HEK293 (cell line): Measurements from ENCODE around the gene MAP3K4.

ENCODE experiments used
- BCL11A ChIP-seq: fragments of 450-650 bp; formaldehyde crosslinking; IDR thresholded peaks from 2 replicates; pipeline ENCODE4 v1.5.1; 2016; ENCODE audit warnings: low read depth, missing biosample characterization, missing genetic modification characterization
- CTCF ChIP-seq: fragments of 450-650 bp; formaldehyde crosslinking; IDR thresholded peaks from 2 replicates; pipeline ENCODE4 v1.5.1; 2016; ENCODE audit warnings: missing biosample characterization, missing genetic modification characterization
- ELK4 ChIP-seq: IDR thresholded peaks from 2 replicates; pipeline ENCODE4 v1.6.1; 2011; ENCODE audit warnings: mild to moderate bottlenecking, low read depth, low read length, borderline replicate concordance
- MZF1 ChIP-seq: fragments of 450-650 bp; formaldehyde crosslinking; IDR thresholded peaks from 2 replicates; pipeline ENCODE4 v1.5.1; 2017; ENCODE audit warnings: missing biosample characterization, missing genetic modification characterization, borderline replicate concordance
- ZNF223 ChIP-seq: fragments of 450-650 bp; formaldehyde crosslinking; IDR thresholded peaks from 2 replicates; pipeline ENCODE4 v1.5.1; 2016; ENCODE audit warnings: missing biosample characterization, missing genetic modification characterization
- ZNF274 ChIP-seq, 2 experiments: fragments of 200-500 bp in 1 of 2; fragments of 450-650 bp in 1 of 2; sonication (Bioruptor generic) in 1 of 2; formaldehyde crosslinking in 1 of 2; IDR thresholded peaks; 2 replicates each; pipeline versions ENCODE4 v1.5.1 to v1.6.1; 2014 to 2016; ENCODE audit warnings: borderline replicate concordance in 1 of 2, inconsistent platforms in 1 of 2, low read length in 1 of 2, missing biosample characterization in 1 of 2, missing genetic modification characterization in 1 of 2
- ZNF488 ChIP-seq: fragments of 450-650 bp; formaldehyde crosslinking; IDR thresholded peaks from 2 replicates; pipeline ENCODE4 v1.5.1; 2016; ENCODE audit warnings: missing biosample characterization, missing genetic modification characterization
- ZNF768 ChIP-seq: fragments of 450-650 bp; formaldehyde crosslinking; IDR thresholded peaks from 2 replicates; pipeline ENCODE4 v1.5.1; 2018; ENCODE audit warnings: missing biosample characterization, mild to moderate bottlenecking, missing genetic modification characterization
- ZNF843 ChIP-seq: fragments of 450-650 bp; formaldehyde crosslinking; IDR thresholded peaks from 2 replicates; pipeline ENCODE4 v1.5.1; 2016; ENCODE audit warnings: missing biosample characterization, missing genetic modification characterization

GRCh38 chr6:160996131-160996601 is 4.6 kb downstream of the MAP3K4 start:
- no peak for TF ChIP-seq MZF1 (tag by site-specific recombination)
- no peak for TF ChIP-seq ELK4
- TF ChIP-seq CTCF (tag by site-specific recombination), result no peak
- TF ChIP-seq BCL11A (tag by site-specific recombination), result no peak
- no peak for TF ChIP-seq ZNF223 (tag by site-specific recombination)
- TF ChIP-seq ZNF843 (tag by site-specific recombination), result no peak
- no peak for TF ChIP-seq ZNF488 (tag by site-specific recombination)
- no peak for TF ChIP-seq ZNF768 (tag by site-specific recombination)
- no peak for TF ChIP-seq ZNF274 (IDR thresholded peaks at IDR 0.05; ENCODE audit: low read length)
- TF ChIP-seq ZNF274 (tag by site-specific recombination; IDR thresholded peaks at IDR 0.05; ENCODE audit: borderline replicate concordance), result no peak
